WTC11 (cell line): ENCODE data around the gene EEF1A1. TPM values are rescaled to one million over a fixed set of nuclear protein-coding genes. Genes with fewer than 3 reads are reported as not detected.

Experiments used
- ATAC-seq: fragments of 200-7000 bp; cut with Tn5 transposase; 2 replicates; pipeline ENCODE4 v1.10.0; 2021; ENCODE audit warnings: mild to moderate bottlenecking, moderate library complexity
- CTCF ChIA-PET: fragments of 300-600 bp; sonication (Branson Sonifier 250); formaldehyde crosslinking; loops from one replicate; lab custom pipeline; 2021; ENCODE audit warnings: antibody characterized with exemption; lab: Charles Lee
- POLR2A ChIA-PET: fragments of 350-600 bp; sonication (Branson Sonifier 250); formaldehyde crosslinking; loops from one replicate; lab custom pipeline; 2021; ENCODE audit warnings: antibody characterized with exemption; lab: Charles Lee
- DNase-seq: peaks from one replicate; pipeline ENCODE4 v3.0.0; 2021; ENCODE audit warnings: low spot score
- H3K27ac Mint-ChIP-seq: 2 replicates; pipeline ENCODE4 v1.8.0; 2021; ENCODE audit warnings: mixed read lengths
- H3K27me3 Mint-ChIP-seq: 2 replicates; pipeline ENCODE4 v1.8.0; 2021; ENCODE audit warnings: low read depth, mild to moderate bottlenecking, moderate library complexity, mixed read lengths
- H3K36me3 Mint-ChIP-seq: 2 replicates; pipeline ENCODE4 v1.8.0; 2021; ENCODE audit warnings: mixed read lengths
- H3K4me1 Mint-ChIP-seq: 2 replicates; pipeline ENCODE4 v1.8.0; 2022; ENCODE audit warnings: mixed read lengths
- H3K4me3 Mint-ChIP-seq: 2 replicates; pipeline ENCODE4 v1.8.0; 2021; ENCODE audit warnings: mild to moderate bottlenecking, moderate library complexity, mixed read lengths
- H3K9me3 Mint-ChIP-seq: 2 replicates; pipeline ENCODE4 v1.8.0; 2021; ENCODE audit warnings: mixed read lengths
- CREB1 ChIP-seq: sonication (generic); formaldehyde crosslinking; IDR thresholded peaks from 2 replicates; pipeline ENCODE4 v1.8.0; 2023; ENCODE audit warnings: mild to moderate bottlenecking, missing genetic modification reagents
- CREM ChIP-seq: sonication (generic); formaldehyde crosslinking; IDR thresholded peaks from 2 replicates; pipeline ENCODE4 v1.8.1; 2022; ENCODE audit warnings: mild to moderate bottlenecking, missing genetic modification reagents, moderate library complexity
- EMX1 ChIP-seq: fragments of 250-450 bp; sonication (Bioruptor Pico); IDR thresholded peaks from 2 replicates; pipeline ENCODE4 v1.8.0; 2021; ENCODE audit warnings: mild to moderate bottlenecking
- KAT7 ChIP-seq: sonication (generic); formaldehyde crosslinking; IDR thresholded peaks from 2 replicates; pipeline ENCODE4 v1.8.1; 2023; ENCODE audit warnings: missing genetic modification reagents, mild to moderate bottlenecking, borderline replicate concordance
- MYBL2 ChIP-seq: sonication (generic); formaldehyde crosslinking; IDR thresholded peaks from 2 replicates; pipeline ENCODE4 v1.8.1; 2023; ENCODE audit warnings: mild to moderate bottlenecking, moderate library complexity, missing genetic modification reagents
- NFYB ChIP-seq: sonication (generic); formaldehyde crosslinking; conservative IDR thresholded peaks from 2 replicates; pipeline ENCODE4 v1.8.0; 2022; ENCODE audit warnings: low read depth, missing genetic modification reagents
- OVOL2 ChIP-seq: fragments of 250-450 bp; sonication (Bioruptor Pico); IDR thresholded peaks from 2 replicates; pipeline ENCODE4 v1.9.0; 2021; ENCODE audit warnings: mild to moderate bottlenecking, borderline replicate concordance
- total RNA-seq: library from RNA; stranded (reverse); gene quantifications from 3 replicates; pipeline ENCODE4 v1.2.3, GENCODE V29; 2021
- TF ChIP-seq, protein P1 (sequence below): fragments of 250-450 bp; sonication (Bioruptor Pico); IDR thresholded peaks from 2 replicates; pipeline ENCODE4 v1.9.0; 2021; ENCODE audit warnings: mild to moderate bottlenecking
- TF ChIP-seq, protein P2 (sequence below): fragments of 250-450 bp; sonication (Bioruptor Pico); IDR thresholded peaks from 2 replicates; pipeline ENCODE4 v1.9.0; 2021; ENCODE audit warnings: mild to moderate bottlenecking
- TF ChIP-seq, protein P3 (sequence below): fragments of 250-450 bp; sonication (Bioruptor Pico); conservative IDR thresholded peaks from 2 replicates; pipeline ENCODE4 v1.9.0; 2021; ENCODE audit warnings: mild to moderate bottlenecking
- TF ChIP-seq, protein P4 (sequence below): sonication (generic); formaldehyde crosslinking; IDR thresholded peaks from 2 replicates; pipeline ENCODE4 v1.8.1; 2023; ENCODE audit warnings: mild to moderate bottlenecking, missing genetic modification reagents
- TF ChIP-seq, protein P5 (sequence below): sonication (generic); formaldehyde crosslinking; IDR thresholded peaks from 2 replicates; pipeline ENCODE4 v1.8.1; 2022; ENCODE audit warnings: mild to moderate bottlenecking, missing genetic modification reagents, moderate library complexity, borderline replicate concordance
- TF ChIP-seq, protein P6 (sequence below): sonication (generic); formaldehyde crosslinking; IDR thresholded peaks from 2 replicates; pipeline ENCODE4 v1.8.1; 2022; ENCODE audit warnings: missing genetic modification reagents, borderline replicate concordance
- TF ChIP-seq, protein P7 (sequence below): fragments of 200-600 bp; IDR thresholded peaks from 2 replicates; pipeline ENCODE4 v1.8.0; 2022; ENCODE audit warnings: antibody characterized with exemption

The EEF1A1 gene
- total RNA-seq, 1 experiment from 2014 or later, result 11,564 TPM

DNA sequence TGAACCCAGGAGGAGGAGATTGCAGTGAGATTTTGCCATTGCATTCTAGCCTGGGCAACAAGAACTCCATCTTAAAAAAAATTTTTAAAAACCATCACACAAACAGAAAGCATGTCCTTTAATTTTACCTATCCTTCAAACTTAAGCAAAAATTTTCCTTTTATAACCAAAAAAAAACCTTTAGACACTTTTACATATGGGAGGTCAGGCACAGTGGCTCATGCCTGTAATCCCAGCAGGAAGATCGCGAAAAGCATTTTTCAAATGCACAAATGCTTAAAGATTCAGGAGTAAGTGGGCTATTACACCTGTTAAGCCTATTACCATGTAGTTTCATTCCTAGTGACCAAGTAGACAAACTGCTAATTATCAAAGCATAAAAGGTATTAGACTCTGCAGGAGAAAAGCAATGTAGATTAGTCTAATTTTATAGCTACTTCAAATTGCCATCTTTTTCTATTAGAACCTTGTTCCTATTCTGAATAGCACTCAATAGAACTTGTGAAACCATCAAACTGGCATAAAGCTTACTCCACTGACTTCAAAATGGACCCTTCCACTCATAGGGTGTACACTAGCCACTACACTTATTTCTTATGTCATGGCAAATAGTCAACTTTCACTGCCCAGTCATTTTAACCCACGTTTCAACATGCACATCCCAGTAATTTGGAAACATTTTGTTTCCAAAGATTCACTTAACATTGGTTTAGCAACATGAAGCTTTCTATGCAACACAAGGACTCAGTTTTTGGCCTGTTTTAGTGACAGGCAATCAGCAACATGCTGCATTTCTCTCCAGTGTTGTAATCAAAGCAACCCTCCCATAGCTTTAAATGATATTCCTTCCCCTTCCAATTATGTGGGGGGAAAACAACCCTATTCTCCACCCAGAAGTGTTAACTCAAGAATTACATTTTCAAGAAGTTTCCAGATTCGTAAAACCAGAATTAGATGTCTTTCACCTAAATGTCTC is 4.0 kb downstream of the EEF1A1 start (continued):
- TF ChIP-seq, protein P1, sequence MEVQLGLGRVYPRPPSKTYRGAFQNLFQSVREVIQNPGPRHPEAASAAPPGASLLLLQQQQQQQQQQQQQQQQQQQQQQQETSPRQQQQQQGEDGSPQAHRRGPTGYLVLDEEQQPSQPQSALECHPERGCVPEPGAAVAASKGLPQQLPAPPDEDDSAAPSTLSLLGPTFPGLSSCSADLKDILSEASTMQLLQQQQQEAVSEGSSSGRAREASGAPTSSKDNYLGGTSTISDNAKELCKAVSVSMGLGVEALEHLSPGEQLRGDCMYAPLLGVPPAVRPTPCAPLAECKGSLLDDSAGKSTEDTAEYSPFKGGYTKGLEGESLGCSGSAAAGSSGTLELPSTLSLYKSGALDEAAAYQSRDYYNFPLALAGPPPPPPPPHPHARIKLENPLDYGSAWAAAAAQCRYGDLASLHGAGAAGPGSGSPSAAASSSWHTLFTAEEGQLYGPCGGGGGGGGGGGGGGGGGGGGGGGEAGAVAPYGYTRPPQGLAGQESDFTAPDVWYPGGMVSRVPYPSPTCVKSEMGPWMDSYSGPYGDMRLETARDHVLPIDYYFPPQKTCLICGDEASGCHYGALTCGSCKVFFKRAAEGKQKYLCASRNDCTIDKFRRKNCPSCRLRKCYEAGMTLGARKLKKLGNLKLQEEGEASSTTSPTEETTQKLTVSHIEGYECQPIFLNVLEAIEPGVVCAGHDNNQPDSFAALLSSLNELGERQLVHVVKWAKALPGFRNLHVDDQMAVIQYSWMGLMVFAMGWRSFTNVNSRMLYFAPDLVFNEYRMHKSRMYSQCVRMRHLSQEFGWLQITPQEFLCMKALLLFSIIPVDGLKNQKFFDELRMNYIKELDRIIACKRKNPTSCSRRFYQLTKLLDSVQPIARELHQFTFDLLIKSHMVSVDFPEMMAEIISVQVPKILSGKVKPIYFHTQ (CRISPR knock-in tag), result peak; percentile 92
- TF ChIP-seq EMX1 (peak; percentile 91), MYBL2 (CRISPR knock-in tag) (0 out of 2 replicates have a peak, but pooled peaks have one; percentile 22)
- TF ChIP-seq, protein P2, sequence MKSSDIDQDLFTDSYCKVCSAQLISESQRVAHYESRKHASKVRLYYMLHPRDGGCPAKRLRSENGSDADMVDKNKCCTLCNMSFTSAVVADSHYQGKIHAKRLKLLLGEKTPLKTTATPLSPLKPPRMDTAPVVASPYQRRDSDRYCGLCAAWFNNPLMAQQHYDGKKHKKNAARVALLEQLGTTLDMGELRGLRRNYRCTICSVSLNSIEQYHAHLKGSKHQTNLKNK, result peak; percentile 78; the same call in 1 of the 2 replicates
- TF ChIP-seq, protein P3, sequence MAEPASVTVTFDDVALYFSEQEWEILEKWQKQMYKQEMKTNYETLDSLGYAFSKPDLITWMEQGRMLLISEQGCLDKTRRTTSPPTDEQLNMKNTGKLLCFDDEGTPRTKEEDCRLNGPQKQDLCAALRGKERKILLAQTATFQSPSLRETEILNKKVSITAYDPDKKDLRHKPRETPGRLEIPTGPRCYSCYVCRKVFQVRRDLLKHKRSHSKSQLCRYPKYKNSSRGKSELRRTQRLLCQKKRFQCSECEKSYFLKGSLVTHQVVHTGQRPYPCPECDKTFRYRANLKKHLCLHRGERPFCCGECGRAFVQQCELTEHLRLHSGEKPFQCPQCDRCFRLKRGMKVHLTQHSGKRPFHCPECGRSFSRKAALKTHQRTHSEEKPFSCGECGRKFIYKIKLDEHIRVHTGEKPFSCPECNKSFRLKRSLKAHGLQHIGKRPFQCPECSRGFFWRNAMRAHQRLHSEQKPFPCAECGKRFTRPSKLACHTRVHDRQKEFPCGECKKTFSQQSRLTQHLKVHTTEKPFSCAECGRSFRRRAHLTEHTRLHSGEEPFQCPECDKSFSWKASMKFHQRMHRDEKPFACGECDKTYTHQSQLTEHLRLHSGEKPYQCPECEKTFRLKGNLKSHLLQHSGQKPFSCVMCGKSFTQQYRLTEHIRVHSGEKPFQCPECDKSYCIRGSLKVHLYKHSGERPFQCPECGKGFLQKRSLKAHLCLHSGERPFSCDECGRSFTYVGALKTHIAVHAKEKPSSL (CRISPR knock-in tag), result peak; percentile 90

DNA sequence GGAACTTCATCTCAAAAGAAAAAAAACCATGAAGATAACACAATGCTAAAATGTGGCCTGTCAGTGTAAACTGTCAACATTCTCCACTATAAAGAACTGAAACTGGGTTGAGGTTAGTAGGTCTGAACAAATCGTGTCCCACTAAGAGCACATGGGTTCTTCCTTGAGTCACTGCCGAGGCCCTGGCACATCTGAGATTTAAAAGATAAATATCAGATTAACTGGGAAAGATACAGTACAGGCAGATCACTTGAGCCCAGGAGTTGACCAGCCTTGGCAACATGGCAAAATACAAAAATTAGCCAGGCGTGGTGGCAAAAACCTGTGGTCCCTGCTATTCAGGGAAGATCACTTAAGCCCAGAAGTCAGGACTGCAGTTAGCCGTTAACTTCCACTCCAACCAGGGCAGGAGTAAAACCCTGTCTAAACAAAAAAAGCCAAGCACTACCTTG is 5.6 kb downstream of the EEF1A1 start:
- H3K4me3 Mint-ChIP-seq, result no peak overlapping the region
- peaks cover 48% of the 10 kb centered on the region for H3K4me1 Mint-ChIP-seq
- no peaks in the 10 kb centered on the region for H3K9me3 Mint-ChIP-seq
- POLR2A ChIA-PET, result interaction anchor here (0.5 to 2.8 kb wide), 4 partner anchors 60 to 75 kb away, joined by 3 to 11 read pairs (median 3); no protein-coding TSS in a partner anchor
- ATAC-seq (no peak), DNase-seq (no peak)
- CTCF ChIA-PET, result interaction anchor here (0.9 to 1.6 kb wide), 3 partner anchors 14 to 138 kb away, joined by 3 to 8 read pairs (median 3); partner anchors contain the start of gene SLC17A5
- peaks cover 5% of the 10 kb centered on the region; the same call in 1 of the 2 replicates for H3K27me3 Mint-ChIP-seq
- H3K27ac Mint-ChIP-seq, result peak overlapping the region; percentile 98
- H3K36me3 Mint-ChIP-seq, result peaks cover 56% of the 10 kb centered on the region
- TF ChIP-seq, protein P3 (CRISPR knock-in tag), result no peak
- TF ChIP-seq, protein P4, sequence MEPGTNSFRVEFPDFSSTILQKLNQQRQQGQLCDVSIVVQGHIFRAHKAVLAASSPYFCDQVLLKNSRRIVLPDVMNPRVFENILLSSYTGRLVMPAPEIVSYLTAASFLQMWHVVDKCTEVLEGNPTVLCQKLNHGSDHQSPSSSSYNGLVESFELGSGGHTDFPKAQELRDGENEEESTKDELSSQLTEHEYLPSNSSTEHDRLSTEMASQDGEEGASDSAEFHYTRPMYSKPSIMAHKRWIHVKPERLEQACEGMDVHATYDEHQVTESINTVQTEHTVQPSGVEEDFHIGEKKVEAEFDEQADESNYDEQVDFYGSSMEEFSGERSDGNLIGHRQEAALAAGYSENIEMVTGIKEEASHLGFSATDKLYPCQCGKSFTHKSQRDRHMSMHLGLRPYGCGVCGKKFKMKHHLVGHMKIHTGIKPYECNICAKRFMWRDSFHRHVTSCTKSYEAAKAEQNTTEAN (CRISPR knock-in tag), result no peak
- TF ChIP-seq CREB1 (CRISPR knock-in tag) (no peak), OVOL2 (CRISPR knock-in tag) (no peak), NFYB (CRISPR knock-in tag) (no peak), KAT7 (CRISPR knock-in tag) (0 out of 2 replicates have a peak, but pooled peaks have one; percentile 14), MYBL2 (CRISPR knock-in tag) (no peak), CREM (CRISPR knock-in tag) (no peak)
- TF ChIP-seq, protein P5, sequence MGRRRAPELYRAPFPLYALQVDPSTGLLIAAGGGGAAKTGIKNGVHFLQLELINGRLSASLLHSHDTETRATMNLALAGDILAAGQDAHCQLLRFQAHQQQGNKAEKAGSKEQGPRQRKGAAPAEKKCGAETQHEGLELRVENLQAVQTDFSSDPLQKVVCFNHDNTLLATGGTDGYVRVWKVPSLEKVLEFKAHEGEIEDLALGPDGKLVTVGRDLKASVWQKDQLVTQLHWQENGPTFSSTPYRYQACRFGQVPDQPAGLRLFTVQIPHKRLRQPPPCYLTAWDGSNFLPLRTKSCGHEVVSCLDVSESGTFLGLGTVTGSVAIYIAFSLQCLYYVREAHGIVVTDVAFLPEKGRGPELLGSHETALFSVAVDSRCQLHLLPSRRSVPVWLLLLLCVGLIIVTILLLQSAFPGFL, result 0 out of 2 replicates have a peak, but pooled peaks have one; percentile 10
- TF ChIP-seq, protein P6, sequence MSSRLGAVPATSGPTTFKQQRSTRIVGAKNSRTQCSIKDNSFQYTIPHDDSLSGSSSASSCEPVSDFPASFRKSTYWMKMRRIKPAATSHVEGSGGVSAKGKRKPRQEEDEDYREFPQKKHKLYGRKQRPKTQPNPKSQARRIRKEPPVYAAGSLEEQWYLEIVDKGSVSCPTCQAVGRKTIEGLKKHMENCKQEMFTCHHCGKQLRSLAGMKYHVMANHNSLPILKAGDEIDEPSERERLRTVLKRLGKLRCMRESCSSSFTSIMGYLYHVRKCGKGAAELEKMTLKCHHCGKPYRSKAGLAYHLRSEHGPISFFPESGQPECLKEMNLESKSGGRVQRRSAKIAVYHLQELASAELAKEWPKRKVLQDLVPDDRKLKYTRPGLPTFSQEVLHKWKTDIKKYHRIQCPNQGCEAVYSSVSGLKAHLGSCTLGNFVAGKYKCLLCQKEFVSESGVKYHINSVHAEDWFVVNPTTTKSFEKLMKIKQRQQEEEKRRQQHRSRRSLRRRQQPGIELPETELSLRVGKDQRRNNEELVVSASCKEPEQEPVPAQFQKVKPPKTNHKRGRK, result no peak
- TF ChIP-seq, protein P7, sequence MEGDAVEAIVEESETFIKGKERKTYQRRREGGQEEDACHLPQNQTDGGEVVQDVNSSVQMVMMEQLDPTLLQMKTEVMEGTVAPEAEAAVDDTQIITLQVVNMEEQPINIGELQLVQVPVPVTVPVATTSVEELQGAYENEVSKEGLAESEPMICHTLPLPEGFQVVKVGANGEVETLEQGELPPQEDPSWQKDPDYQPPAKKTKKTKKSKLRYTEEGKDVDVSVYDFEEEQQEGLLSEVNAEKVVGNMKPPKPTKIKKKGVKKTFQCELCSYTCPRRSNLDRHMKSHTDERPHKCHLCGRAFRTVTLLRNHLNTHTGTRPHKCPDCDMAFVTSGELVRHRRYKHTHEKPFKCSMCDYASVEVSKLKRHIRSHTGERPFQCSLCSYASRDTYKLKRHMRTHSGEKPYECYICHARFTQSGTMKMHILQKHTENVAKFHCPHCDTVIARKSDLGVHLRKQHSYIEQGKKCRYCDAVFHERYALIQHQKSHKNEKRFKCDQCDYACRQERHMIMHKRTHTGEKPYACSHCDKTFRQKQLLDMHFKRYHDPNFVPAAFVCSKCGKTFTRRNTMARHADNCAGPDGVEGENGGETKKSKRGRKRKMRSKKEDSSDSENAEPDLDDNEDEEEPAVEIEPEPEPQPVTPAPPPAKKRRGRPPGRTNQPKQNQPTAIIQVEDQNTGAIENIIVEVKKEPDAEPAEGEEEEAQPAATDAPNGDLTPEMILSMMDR, result 0 out of 2 replicates have a peak, but pooled peaks have one; percentile 9
